ENCODE data around the gene THRB.

Gene THRB

DNA sequence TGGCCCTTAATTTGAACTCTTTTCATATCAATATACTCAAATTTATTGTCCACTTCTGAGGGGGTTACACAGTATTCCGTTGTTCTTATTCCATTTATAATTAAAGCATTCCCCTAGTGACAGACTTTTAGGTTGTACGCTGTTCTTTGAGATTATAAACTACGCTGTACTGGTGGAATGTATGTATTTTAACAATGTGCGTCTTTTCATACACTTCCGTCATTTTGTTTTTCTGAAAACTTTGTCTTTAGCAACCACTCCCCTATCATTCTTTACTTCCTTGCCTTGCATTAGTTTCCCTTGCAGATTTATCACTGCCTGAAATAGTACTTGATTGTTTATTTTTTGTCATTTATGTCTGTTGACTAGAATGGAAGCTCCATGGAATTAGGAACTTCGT lies 137.0 kb downstream of the THRB start:
- H3K36me3 ChIP-seq (ENCODE audit: control insufficient read depth in 2 of 2, insufficient read depth in 1 of 2, low read length in 2 of 2), result no peaks in the 10 kb centered on the region
- CTCF ChIA-PET, result no interaction called here
- no peak overlapping the region for H3K4me3 ChIP-seq (ENCODE audit: low read depth, low read length)
- no peaks in the 10 kb centered on the region for H3K9me3 ChIP-seq (ENCODE audit: control insufficient read depth, insufficient read depth, low read depth, low read length)
- no peak for TF ChIP-seq ZNF138 (tag by site-specific recombination; IDR thresholded peaks at IDR 0.05; ENCODE audit: borderline replicate concordance)
- POLR2A ChIA-PET, result no interaction called here
- H3K27ac ChIP-seq (ENCODE audit: extremely low read depth, low read depth, low read length), result no peak overlapping the region
- H3K4me1 ChIP-seq (ENCODE audit: control insufficient read depth, insufficient read depth, low read length), result no peaks in the 10 kb centered on the region

GRCh38 chr3:24355806-24356205 lies 138.8 kb downstream of the THRB start:
- H3K27ac ChIP-seq (ENCODE audit: extremely low read depth, low read depth, low read length), result no peak overlapping the region
- H3K9me3 ChIP-seq (ENCODE audit: control insufficient read depth, insufficient read depth, low read depth, low read length), result no peaks in the 10 kb centered on the region
- POLR2A ChIA-PET, result no interaction called here
- H3K4me1 ChIP-seq (ENCODE audit: control insufficient read depth, insufficient read depth, low read length), result no peaks in the 10 kb centered on the region
- no peak overlapping the region for H3K4me3 ChIP-seq (ENCODE audit: low read depth, low read length)
- CTCF ChIA-PET, result no interaction called here
- no peaks in the 10 kb centered on the region for H3K36me3 ChIP-seq (ENCODE audit: control insufficient read depth in 2 of 2, insufficient read depth in 1 of 2, low read length in 2 of 2)
- TF ChIP-seq ZSCAN18 (tag by site-specific recombination; IDR thresholded peaks at IDR 0.05), result no peak
- TF ChIP-seq ZNF398 (tag by site-specific recombination; IDR thresholded peaks at IDR 0.05), result no peak
- TF ChIP-seq ZNF214 (tag by site-specific recombination; IDR thresholded peaks at IDR 0.05; ENCODE audit: borderline replicate concordance), result no peak
- TF ChIP-seq, protein P1, sequence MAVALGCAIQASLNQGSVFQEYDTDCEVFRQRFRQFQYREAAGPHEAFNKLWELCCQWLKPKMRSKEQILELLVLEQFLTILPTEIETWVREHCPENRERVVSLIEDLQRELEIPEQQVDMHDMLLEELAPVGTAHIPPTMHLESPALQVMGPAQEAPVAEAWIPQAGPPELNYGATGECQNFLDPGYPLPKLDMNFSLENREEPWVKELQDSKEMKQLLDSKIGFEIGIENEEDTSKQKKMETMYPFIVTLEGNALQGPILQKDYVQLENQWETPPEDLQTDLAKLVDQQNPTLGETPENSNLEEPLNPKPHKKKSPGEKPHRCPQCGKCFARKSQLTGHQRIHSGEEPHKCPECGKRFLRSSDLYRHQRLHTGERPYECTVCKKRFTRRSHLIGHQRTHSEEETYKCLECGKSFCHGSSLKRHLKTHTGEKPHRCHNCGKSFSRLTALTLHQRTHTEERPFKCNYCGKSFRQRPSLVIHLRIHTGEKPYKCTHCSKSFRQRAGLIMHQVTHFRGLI (tag by site-specific recombination; IDR thresholded peaks at IDR 0.05), result no peak
- no peak for TF ChIP-seq ZNF266 (tag by site-specific recombination; IDR thresholded peaks at IDR 0.05; ENCODE audit: low read depth)
- TF ChIP-seq ZNF514 (tag by site-specific recombination; IDR thresholded peaks at IDR 0.05), result no peak
- no peak for TF ChIP-seq ZNF560 (tag by site-specific recombination; IDR thresholded peaks at IDR 0.05; ENCODE audit: borderline replicate concordance)
- TF ChIP-seq EGR2 (tag by site-specific recombination; IDR thresholded peaks at IDR 0.05; ENCODE audit: low read depth), result no peak

- no peak overlapping the region for H3K27ac ChIP-seq (ENCODE audit: extremely low read depth, low read depth, low read length)
- H3K36me3 ChIP-seq (ENCODE audit: control insufficient read depth in 2 of 2, insufficient read depth in 1 of 2, low read length in 2 of 2), result no peaks in the 10 kb centered on the region
- H3K4me3 ChIP-seq (ENCODE audit: low read depth, low read length), result no peak overlapping the region
- H3K9me3 ChIP-seq (ENCODE audit: control insufficient read depth, insufficient read depth, low read depth, low read length), result no peaks in the 10 kb centered on the region
- POLR2A ChIA-PET, result no interaction called here
- CTCF ChIA-PET, result no interaction called here
- H3K4me1 ChIP-seq (ENCODE audit: control insufficient read depth, insufficient read depth, low read length), result no peaks in the 10 kb centered on the region
- TF ChIP-seq ZNF274 (IDR thresholded peaks at IDR 0.05; ENCODE audit: low read length) (no peak), ZNF274 (tag by site-specific recombination; IDR thresholded peaks at IDR 0.05; ENCODE audit: borderline replicate concordance) (no peak), ZNF585B (tag by site-specific recombination; IDR thresholded peaks at IDR 0.05) (no peak), ZNF544 (tag by site-specific recombination; IDR thresholded peaks at IDR 0.05) (no peak), ZNF211 (tag by site-specific recombination; IDR thresholded peaks at IDR 0.05; ENCODE audit: low read depth) (no peak), ZNF473 (tag by site-specific recombination; IDR thresholded peaks at IDR 0.05) (no peak), ZNF558 (tag by site-specific recombination; IDR thresholded peaks at IDR 0.05) (no peak), ZSCAN4 (tag by site-specific recombination; IDR thresholded peaks at IDR 0.05) (no peak)
- TF ChIP-seq, protein P2, sequence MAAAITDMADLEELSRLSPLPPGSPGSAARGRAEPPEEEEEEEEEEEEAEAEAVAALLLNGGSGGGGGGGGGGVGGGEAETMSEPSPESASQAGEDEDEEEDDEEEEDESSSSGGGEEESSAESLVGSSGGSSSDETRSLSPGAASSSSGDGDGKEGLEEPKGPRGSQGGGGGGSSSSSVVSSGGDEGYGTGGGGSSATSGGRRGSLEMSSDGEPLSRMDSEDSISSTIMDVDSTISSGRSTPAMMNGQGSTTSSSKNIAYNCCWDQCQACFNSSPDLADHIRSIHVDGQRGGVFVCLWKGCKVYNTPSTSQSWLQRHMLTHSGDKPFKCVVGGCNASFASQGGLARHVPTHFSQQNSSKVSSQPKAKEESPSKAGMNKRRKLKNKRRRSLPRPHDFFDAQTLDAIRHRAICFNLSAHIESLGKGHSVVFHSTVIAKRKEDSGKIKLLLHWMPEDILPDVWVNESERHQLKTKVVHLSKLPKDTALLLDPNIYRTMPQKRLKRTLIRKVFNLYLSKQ (tag by site-specific recombination; IDR thresholded peaks at IDR 0.05; ENCODE audit: borderline replicate concordance), result no peak
- TF ChIP-seq, protein P3, sequence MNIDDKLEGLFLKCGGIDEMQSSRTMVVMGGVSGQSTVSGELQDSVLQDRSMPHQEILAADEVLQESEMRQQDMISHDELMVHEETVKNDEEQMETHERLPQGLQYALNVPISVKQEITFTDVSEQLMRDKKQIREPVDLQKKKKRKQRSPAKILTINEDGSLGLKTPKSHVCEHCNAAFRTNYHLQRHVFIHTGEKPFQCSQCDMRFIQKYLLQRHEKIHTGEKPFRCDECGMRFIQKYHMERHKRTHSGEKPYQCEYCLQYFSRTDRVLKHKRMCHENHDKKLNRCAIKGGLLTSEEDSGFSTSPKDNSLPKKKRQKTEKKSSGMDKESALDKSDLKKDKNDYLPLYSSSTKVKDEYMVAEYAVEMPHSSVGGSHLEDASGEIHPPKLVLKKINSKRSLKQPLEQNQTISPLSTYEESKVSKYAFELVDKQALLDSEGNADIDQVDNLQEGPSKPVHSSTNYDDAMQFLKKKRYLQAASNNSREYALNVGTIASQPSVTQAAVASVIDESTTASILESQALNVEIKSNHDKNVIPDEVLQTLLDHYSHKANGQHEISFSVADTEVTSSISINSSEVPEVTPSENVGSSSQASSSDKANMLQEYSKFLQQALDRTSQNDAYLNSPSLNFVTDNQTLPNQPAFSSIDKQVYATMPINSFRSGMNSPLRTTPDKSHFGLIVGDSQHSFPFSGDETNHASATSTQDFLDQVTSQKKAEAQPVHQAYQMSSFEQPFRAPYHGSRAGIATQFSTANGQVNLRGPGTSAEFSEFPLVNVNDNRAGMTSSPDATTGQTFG (tag by site-specific recombination; IDR thresholded peaks at IDR 0.05; ENCODE audit: borderline replicate concordance), result no peak
- TF ChIP-seq, protein P4, sequence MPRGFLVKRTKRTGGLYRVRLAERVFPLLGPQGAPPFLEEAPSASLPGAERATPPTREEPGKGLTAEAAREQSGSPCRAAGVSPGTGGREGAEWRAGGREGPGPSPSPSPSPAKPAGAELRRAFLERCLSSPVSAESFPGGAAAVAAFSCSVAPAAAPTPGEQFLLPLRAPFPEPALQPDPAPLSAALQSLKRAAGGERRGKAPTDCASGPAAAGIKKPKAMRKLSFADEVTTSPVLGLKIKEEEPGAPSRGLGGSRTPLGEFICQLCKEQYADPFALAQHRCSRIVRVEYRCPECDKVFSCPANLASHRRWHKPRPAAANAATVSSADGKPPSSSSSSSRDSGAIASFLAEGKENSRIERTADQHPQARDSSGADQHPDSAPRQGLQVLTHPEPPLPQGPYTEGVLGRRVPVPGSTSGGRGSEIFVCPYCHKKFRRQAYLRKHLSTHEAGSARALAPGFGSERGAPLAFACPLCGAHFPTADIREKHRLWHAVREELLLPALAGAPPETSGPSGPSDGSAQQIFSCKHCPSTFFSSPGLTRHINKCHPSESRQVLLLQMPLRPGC (tag by site-specific recombination; IDR thresholded peaks at IDR 0.05), result no peak
Measured at GRCh38 chr3:24354230-24354629, 140.4 kb downstream of the THRB start.
